Glomerular visceral epithelial cell (primary cell): Measurements from ENCODE around the gene AFAP1L2.

Experiments used
- DNase-seq: peaks from one replicate; pipeline ENCODE4 v3.0.0-alpha.2; 2016; ENCODE audit errors: extremely low spot score

The AFAP1L2 gene

GRCh38 chr10:114404171-114405010, at the start of gene AFAP1L2:
Gene AFAP1L2 (minus strand): TSS chr10:114404502. CDS start chr10:114404455, 47 bp downstream.
- peak; percentile 64 for DNase-seq

GRCh38 chr10:114453576-114453975, 49.3 kb upstream of the AFAP1L2 start:
- DNase-seq: no peak

- no peak for DNase-seq
These were observed 44.6 kb upstream of the AFAP1L2 start for GRCh38 chr10:114448897-114449296.

GRCh38 chr10:114445332-114445731, 41.0 kb upstream of the AFAP1L2 start:
- no peak for DNase-seq

- no peak for DNase-seq
These were observed 40.5 kb upstream of the AFAP1L2 start for GRCh38 chr10:114444819-114445218.

GRCh38 chr10:114442091-114442630, 37.9 kb upstream of the AFAP1L2 start:
- DNase-seq: no peak

- DNase-seq: no peak
These were observed 36.8 kb upstream of the AFAP1L2 start for GRCh38 chr10:114441107-114441506.

GRCh38 chr10:114437473-114438292, 33.4 kb upstream of the AFAP1L2 start:
- DNase-seq: peak; percentile 25

GRCh38 chr10:114436941-114437340, 32.6 kb upstream of the AFAP1L2 start:
- DNase-seq: no peak

- no peak for DNase-seq
These were observed 28.3 kb upstream of the AFAP1L2 start for GRCh38 chr10:114432566-114433093.

- DNase-seq: no peak
These were observed 27.3 kb upstream of the AFAP1L2 start for GRCh38 chr10:114431414-114432135.

- DNase-seq: no peak
These were observed 26.5 kb upstream of the AFAP1L2 start for GRCh38 chr10:114430688-114431413.

- no peak for DNase-seq
These were observed 25.5 kb upstream of the AFAP1L2 start for GRCh38 chr10:114429581-114430335.

GRCh38 chr10:114427124-114427852, 23.0 kb upstream of the AFAP1L2 start:
- DNase-seq: no peak

GRCh38 chr10:114426476-114426875, 22.2 kb upstream of the AFAP1L2 start:
- DNase-seq: no peak

GRCh38 chr10:114420811-114421485, 16.6 kb upstream of the AFAP1L2 start:
- peak; percentile 67 for DNase-seq

GRCh38 chr10:114418109-114418508, 13.8 kb upstream of the AFAP1L2 start:
- DNase-seq: no peak

GRCh38 chr10:114412907-114413797, 8.8 kb upstream of the AFAP1L2 start:
- peak; percentile 91 for DNase-seq
